ENCODE measurements around the gene NXT2.

DNA sequence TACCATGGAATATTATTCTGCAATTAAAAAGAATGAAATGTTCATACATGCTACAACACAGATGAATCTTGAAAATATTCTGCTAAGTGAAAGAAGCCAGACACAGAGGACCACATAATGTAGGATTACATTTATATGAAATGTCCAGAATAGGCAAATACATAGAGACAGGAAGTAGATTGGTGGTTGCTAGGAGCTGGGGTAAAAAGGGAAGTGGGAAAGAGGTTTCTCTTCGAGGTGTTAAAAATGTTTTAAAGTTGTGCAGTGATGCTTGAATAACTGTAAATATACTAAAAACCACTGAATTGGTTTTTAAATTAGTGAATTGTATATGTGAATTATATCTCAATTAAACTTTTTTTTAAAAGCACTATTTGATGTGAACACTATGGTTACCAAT lies 3.6 kb upstream of the NXT2 start:
- TF ChIP-seq, protein P1, sequence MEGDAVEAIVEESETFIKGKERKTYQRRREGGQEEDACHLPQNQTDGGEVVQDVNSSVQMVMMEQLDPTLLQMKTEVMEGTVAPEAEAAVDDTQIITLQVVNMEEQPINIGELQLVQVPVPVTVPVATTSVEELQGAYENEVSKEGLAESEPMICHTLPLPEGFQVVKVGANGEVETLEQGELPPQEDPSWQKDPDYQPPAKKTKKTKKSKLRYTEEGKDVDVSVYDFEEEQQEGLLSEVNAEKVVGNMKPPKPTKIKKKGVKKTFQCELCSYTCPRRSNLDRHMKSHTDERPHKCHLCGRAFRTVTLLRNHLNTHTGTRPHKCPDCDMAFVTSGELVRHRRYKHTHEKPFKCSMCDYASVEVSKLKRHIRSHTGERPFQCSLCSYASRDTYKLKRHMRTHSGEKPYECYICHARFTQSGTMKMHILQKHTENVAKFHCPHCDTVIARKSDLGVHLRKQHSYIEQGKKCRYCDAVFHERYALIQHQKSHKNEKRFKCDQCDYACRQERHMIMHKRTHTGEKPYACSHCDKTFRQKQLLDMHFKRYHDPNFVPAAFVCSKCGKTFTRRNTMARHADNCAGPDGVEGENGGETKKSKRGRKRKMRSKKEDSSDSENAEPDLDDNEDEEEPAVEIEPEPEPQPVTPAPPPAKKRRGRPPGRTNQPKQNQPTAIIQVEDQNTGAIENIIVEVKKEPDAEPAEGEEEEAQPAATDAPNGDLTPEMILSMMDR (IDR thresholded peaks at IDR 0.05) = no peak
- TF ChIP-seq POLR2A (IDR thresholded peaks at IDR 0.05) = no peak
